ENCODE data around the gene CCDC174. TPM values are rescaled to one million over a fixed set of nuclear protein-coding genes. Genes with fewer than 3 reads are reported as not detected.

The CCDC174 gene
- total and polyA plus RNA-seq, 4 donors: 4.9 to 14.2 (median 7.0) TPM

GRCh38 chr3:14636496-14637087 lies 15.0 kb upstream of the CCDC174 start:
- H3K27me3 ChIP-seq (ENCODE audit: control insufficient read depth in 4 of 4, insufficient read depth in 4 of 4, low read length in 3 of 4): no peaks in the 10 kb centered on the region
- H3K4me3 ChIP-seq (ENCODE audit: low read depth in 1 of 3, low read length in 3 of 3): no peak overlapping the region
- no peak overlapping the region for H3K9ac ChIP-seq (ENCODE audit: low read depth in 1 of 2, low read length in 2 of 2)
- H3K27ac ChIP-seq (ENCODE audit: low read depth in 1 of 2, low read length in 2 of 2): no peak overlapping the region
- peaks cover 0 to 15% (median 12%) of the 10 kb centered on the region in 4 donors for H3K4me1 ChIP-seq (ENCODE audit: control insufficient read depth in 4 of 4, insufficient read depth in 4 of 4, low read length in 3 of 4)
- WGBS: 80% methylated on average over 4 of the region's 4 CpGs
- no peaks in the 10 kb centered on the region for H3K36me3 ChIP-seq (ENCODE audit: control insufficient read depth in 4 of 4, insufficient read depth in 3 of 4, low read depth in 1 of 4, low read length in 3 of 4)
- H3K9me3 ChIP-seq (ENCODE audit: control insufficient read depth in 4 of 4, low read length in 3 of 4): peaks cover 0 to 2% (median 0%) of the 10 kb centered on the region in 4 donors
- DNase-seq (ENCODE audit: low spot score): no peak
- TF ChIP-seq EGR1 (IDR thresholded peaks at IDR 0.05; ENCODE audit: low read depth in 2 of 2) (no peak), YY1 (IDR thresholded peaks at IDR 0.05) (no peak), FOXA1 (IDR thresholded peaks at IDR 0.05) (no peak)

DNA sequence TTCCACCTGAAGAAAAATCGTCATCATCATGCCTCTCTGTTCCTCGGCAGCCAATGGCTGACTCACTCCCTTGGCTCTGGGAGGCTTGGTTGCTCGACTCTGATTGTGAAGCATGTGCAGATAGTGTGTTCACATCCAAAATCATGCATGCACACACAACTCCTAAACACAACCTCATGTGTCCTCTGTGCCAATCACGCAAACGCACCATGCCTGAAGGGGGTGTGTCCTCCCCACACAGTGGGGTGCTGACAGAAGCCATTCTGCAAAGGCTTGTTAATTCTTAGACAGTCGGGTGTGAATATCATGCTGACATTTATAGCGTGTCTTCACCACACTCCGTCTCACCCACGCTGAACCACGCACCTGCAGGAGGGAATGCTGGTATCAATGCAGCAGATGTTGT lies 11.4 kb upstream of the CCDC174 start:
- no peaks in the 10 kb centered on the region for H3K36me3 ChIP-seq (ENCODE audit: control insufficient read depth in 4 of 4, insufficient read depth in 3 of 4, low read depth in 1 of 4, low read length in 3 of 4)
- no peak overlapping the region for H3K9ac ChIP-seq (ENCODE audit: low read depth in 1 of 2, low read length in 2 of 2)
- H3K4me3 ChIP-seq (ENCODE audit: low read depth in 1 of 3, low read length in 3 of 3): no peak overlapping the region
- H3K27ac ChIP-seq (ENCODE audit: low read depth in 1 of 2, low read length in 2 of 2): no peak overlapping the region
- no peaks in the 10 kb centered on the region for H3K4me1 ChIP-seq (ENCODE audit: control insufficient read depth in 4 of 4, insufficient read depth in 4 of 4, low read length in 3 of 4)
- no peaks in the 10 kb centered on the region for H3K27me3 ChIP-seq (ENCODE audit: control insufficient read depth in 4 of 4, insufficient read depth in 4 of 4, low read length in 3 of 4)
- WGBS: 71% methylated on average over 10 of the region's 10 CpGs
- no peak for DNase-seq (ENCODE audit: low spot score)
- peaks cover 0 to 2% (median 0%) of the 10 kb centered on the region in 4 donors for H3K9me3 ChIP-seq (ENCODE audit: control insufficient read depth in 4 of 4, low read length in 3 of 4)
- TF ChIP-seq ZBTB33 (IDR thresholded peaks at IDR 0.05): no peak

GRCh38 chr3:14640734-14641133 lies 10.8 kb upstream of the CCDC174 start:
- Histone ChIP-seq H3K4me3 (ENCODE audit: low read depth in 1 of 3, low read length in 3 of 3) (no peak overlapping the region), H3K27ac (ENCODE audit: low read depth in 1 of 2, low read length in 2 of 2) (no peak overlapping the region), H3K9ac (ENCODE audit: low read depth in 1 of 2, low read length in 2 of 2) (no peak overlapping the region), H3K27me3 (ENCODE audit: control insufficient read depth in 4 of 4, insufficient read depth in 4 of 4, low read length in 3 of 4) (no peaks in the 10 kb centered on the region), H3K4me1 (ENCODE audit: control insufficient read depth in 4 of 4, insufficient read depth in 4 of 4, low read length in 3 of 4) (no peaks in the 10 kb centered on the region), H3K9me3 (ENCODE audit: control insufficient read depth in 4 of 4, low read length in 3 of 4) (peaks cover 0 to 2% (median 0%) of the 10 kb centered on the region in 4 donors), H3K36me3 (ENCODE audit: control insufficient read depth in 4 of 4, insufficient read depth in 3 of 4, low read depth in 1 of 4, low read length in 3 of 4) (no peaks in the 10 kb centered on the region)
- no peak for DNase-seq (ENCODE audit: low spot score)
- no peak for TF ChIP-seq CTCF (IDR thresholded peaks at IDR 0.05; ENCODE audit: low read depth, low read length, missing input control)
- TF ChIP-seq NR2F2 (IDR thresholded peaks at IDR 0.05): no peak
- TF ChIP-seq HNF4A (conservative IDR thresholded peaks at IDR 0.05): no peak
- TF ChIP-seq YY1 (IDR thresholded peaks at IDR 0.05): no peak
- no peak for TF ChIP-seq FOXA1 (IDR thresholded peaks at IDR 0.05)
- no peak for TF ChIP-seq HNF4G (IDR thresholded peaks at IDR 0.05)
- no peak for TF ChIP-seq RAD21 (IDR thresholded peaks at IDR 0.05)
- no peak for TF ChIP-seq REST (IDR thresholded peaks at IDR 0.05)
- TF ChIP-seq, protein P1, sequence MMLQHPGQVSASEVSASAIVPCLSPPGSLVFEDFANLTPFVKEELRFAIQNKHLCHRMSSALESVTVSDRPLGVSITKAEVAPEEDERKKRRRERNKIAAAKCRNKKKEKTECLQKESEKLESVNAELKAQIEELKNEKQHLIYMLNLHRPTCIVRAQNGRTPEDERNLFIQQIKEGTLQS (IDR thresholded peaks at IDR 0.05): no peak
- TF ChIP-seq, protein P2, sequence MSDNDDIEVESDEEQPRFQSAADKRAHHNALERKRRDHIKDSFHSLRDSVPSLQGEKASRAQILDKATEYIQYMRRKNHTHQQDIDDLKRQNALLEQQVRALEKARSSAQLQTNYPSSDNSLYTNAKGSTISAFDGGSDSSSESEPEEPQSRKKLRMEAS (IDR thresholded peaks at IDR 0.05): no peak
- no peak for TF ChIP-seq FOXA2 (IDR thresholded peaks at IDR 0.05)
- no peak for TF ChIP-seq JUND (IDR thresholded peaks at IDR 0.05)
- no peak for TF ChIP-seq GABPA (IDR thresholded peaks at IDR 0.05 in 1 of 2, conservative IDR thresholded peaks at IDR 0.05 in 1 of 2)
- TF ChIP-seq RXRA (IDR thresholded peaks at IDR 0.05): no peak
- WGBS: 46% methylated on average over 2 of the region's 2 CpGs

Measured in liver (tissue), 9 donors.